KMS-11 (cell line): ENCODE results near the gene MACROD2.

Experiments
- H2AFZ ChIP-seq: fragments of 200-600 bp; sonication (generic); 2 replicates; pipeline ENCODE4 v1.6.1; 2016; ENCODE audit warnings: antibody characterized with exemption, mixed run types, low read depth
- H3K27ac ChIP-seq: fragments of 200-600 bp; sonication (generic); 2 replicates; pipeline ENCODE4 v1.6.1; 2016; ENCODE audit warnings: mild to moderate bottlenecking, mixed run types
- H3K27me3 ChIP-seq: fragments of 200-600 bp; sonication (generic); 2 replicates; pipeline ENCODE4 v1.6.1; 2017; ENCODE audit warnings: mild to moderate bottlenecking, low read depth, mixed run types, moderate library complexity; ENCODE audit not compliant: insufficient read depth
- H3K36me3 ChIP-seq: fragments of 200-600 bp; sonication (generic); 2 replicates; pipeline ENCODE4 v1.6.1; 2017; ENCODE audit warnings: mild to moderate bottlenecking, mixed run types; ENCODE audit not compliant: insufficient read depth
- H3K4me1 ChIP-seq: fragments of 200-600 bp; sonication (generic); 2 replicates; pipeline ENCODE4 v1.6.1; 2016; ENCODE audit warnings: mild to moderate bottlenecking, low read depth, mixed run types; ENCODE audit not compliant: poor library complexity, severe bottlenecking
- H3K4me2 ChIP-seq: fragments of 200-600 bp; sonication (generic); 2 replicates; pipeline ENCODE4 v1.7.0; 2016; ENCODE audit warnings: mild to moderate bottlenecking, mixed run types
- H3K4me3 ChIP-seq: fragments of 200-600 bp; sonication (generic); IDR thresholded peaks from 2 replicates; pipeline ENCODE4 v1.6.1; 2017; ENCODE audit warnings: low read depth, low read length, mixed read lengths; ENCODE audit not compliant: insufficient read depth
- H3K79me2 ChIP-seq: fragments of 200-600 bp; sonication (generic); 2 replicates; pipeline ENCODE4 v1.6.1; 2016; ENCODE audit warnings: low read depth, mixed run types; ENCODE audit not compliant: insufficient read depth
- H3K9ac ChIP-seq: fragments of 200-600 bp; sonication (generic); 2 replicates; pipeline ENCODE4 v1.6.1; 2016; ENCODE audit warnings: mild to moderate bottlenecking, mixed run types
- H4K20me1 ChIP-seq: fragments of 200-600 bp; sonication (generic); 2 replicates; pipeline ENCODE4 v1.6.1; 2016; ENCODE audit warnings: mild to moderate bottlenecking, mixed run types; ENCODE audit not compliant: insufficient read depth
- CTCF ChIP-seq: fragments of 200-600 bp; sonication (generic); conservative IDR thresholded peaks from 2 replicates; pipeline ENCODE4 v1.6.1; 2017; ENCODE audit warnings: low read depth, mild to moderate bottlenecking, antibody characterized with exemption, low read length, moderate library complexity, mixed read lengths

Gene MACROD2

GRCh38 chr20:15637546-15637945, 1642.2 kb downstream of the MACROD2 start:
- Histone ChIP-seq H3K79me2 (no peaks in the 10 kb centered on the region), H3K9ac (no peak overlapping the region), H3K4me2 (no peak overlapping the region), H3K4me1 (no peaks in the 10 kb centered on the region), H3K27me3 (no peaks in the 10 kb centered on the region), H4K20me1 (no peaks in the 10 kb centered on the region), H3K36me3 (no peaks in the 10 kb centered on the region), H2AFZ (no peak overlapping the region), H3K27ac (no peak overlapping the region), H3K4me3 (no peak overlapping the region)
- no peak for TF ChIP-seq CTCF

- Histone ChIP-seq H3K36me3 (no peaks in the 10 kb centered on the region), H3K27ac (no peak overlapping the region), H3K4me3 (no peak overlapping the region), H4K20me1 (no peaks in the 10 kb centered on the region), H3K9ac (no peak overlapping the region), H3K79me2 (no peaks in the 10 kb centered on the region), H3K4me1 (no peaks in the 10 kb centered on the region), H2AFZ (no peak overlapping the region), H3K4me2 (no peak overlapping the region), H3K27me3 (no peaks in the 10 kb centered on the region)
- TF ChIP-seq CTCF: no peak
These were observed 1642.8 kb downstream of the MACROD2 start for GRCh38 chr20:15637950-15638754.

GRCh38 chr20:15638816-15639215, 1643.5 kb downstream of the MACROD2 start:
- no peak for TF ChIP-seq CTCF
- H3K4me3 ChIP-seq: no peak overlapping the region
- H4K20me1 ChIP-seq: no peaks in the 10 kb centered on the region
- no peaks in the 10 kb centered on the region for H3K27me3 ChIP-seq
- no peaks in the 10 kb centered on the region for H3K79me2 ChIP-seq
- H3K27ac ChIP-seq: no peak overlapping the region
- H3K4me2 ChIP-seq: no peak overlapping the region
- no peak overlapping the region for H3K9ac ChIP-seq
- H3K4me1 ChIP-seq: no peaks in the 10 kb centered on the region
- H3K36me3 ChIP-seq: no peaks in the 10 kb centered on the region
- H2AFZ ChIP-seq: no peak overlapping the region

- no peaks in the 10 kb centered on the region for H4K20me1 ChIP-seq
- H3K27me3 ChIP-seq: no peaks in the 10 kb centered on the region
- no peak overlapping the region for H3K4me3 ChIP-seq
- no peaks in the 10 kb centered on the region for H3K4me1 ChIP-seq
- H2AFZ ChIP-seq: no peak overlapping the region
- no peaks in the 10 kb centered on the region for H3K79me2 ChIP-seq
- H3K9ac ChIP-seq: no peak overlapping the region
- no peak overlapping the region for H3K27ac ChIP-seq
- no peak for TF ChIP-seq CTCF
- H3K36me3 ChIP-seq: no peaks in the 10 kb centered on the region
- H3K4me2 ChIP-seq: no peak overlapping the region
These were observed 1644.5 kb downstream of the MACROD2 start for GRCh38 chr20:15639839-15640238.
